GM19099 (cell line): Measurements from ENCODE around the gene GALNT18.

Experiments used
- POLR2A ChIP-seq: IDR thresholded peaks from 3 replicates; pipeline ENCODE4 v1.6.1; 2011; ENCODE audit warnings: low read depth; ENCODE audit not compliant: insufficient read length; ENCODE audit errors: extremely low read depth

GALNT18 gene

GRCh38 chr11:11289669-11290068 lies 332.1 kb downstream of the GALNT18 start:
- TF ChIP-seq POLR2A, result no peak

DNA sequence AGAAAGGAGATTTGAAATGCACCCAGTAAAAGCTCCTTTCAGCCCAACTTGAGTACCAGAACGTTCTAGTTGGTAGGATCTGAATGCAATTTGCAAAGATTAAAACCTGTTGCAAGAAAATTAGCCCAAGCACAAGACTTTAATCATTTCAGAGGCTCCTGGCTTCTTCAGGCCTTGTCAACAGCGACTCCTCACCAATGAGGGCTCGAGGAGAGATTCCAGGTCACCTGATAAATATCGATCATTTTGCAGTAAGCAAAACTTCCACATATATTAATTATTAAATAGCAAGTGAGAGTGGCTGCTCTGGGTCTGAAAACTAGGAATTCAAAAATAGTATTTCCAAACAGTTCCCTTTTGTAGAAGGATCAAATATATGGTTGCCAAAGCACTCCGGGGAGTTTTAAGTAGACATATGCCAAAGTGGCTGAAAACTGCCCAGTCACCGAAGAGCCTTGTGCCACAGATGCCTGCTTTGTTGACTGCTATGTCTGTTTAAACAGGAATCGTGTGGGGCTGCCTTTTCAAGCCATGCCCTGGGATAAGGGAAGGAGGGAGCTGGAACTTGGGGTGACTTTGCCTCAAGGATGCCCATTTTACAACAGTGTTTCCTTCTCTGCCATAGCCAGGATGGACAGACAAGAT lies 332.7 kb downstream of the GALNT18 start:
- TF ChIP-seq POLR2A, result no peak

- no peak for TF ChIP-seq POLR2A
Observed at GRCh38 chr11:11284481-11284880, 337.3 kb downstream of the GALNT18 start.

GRCh38 chr11:11281626-11282025 lies 340.2 kb downstream of the GALNT18 start:
- no peak for TF ChIP-seq POLR2A

GRCh38 chr11:11280826-11281225 lies 341.0 kb downstream of the GALNT18 start:
- no peak for TF ChIP-seq POLR2A

GRCh38 chr11:11279956-11280689 lies 341.7 kb downstream of the GALNT18 start:
- TF ChIP-seq POLR2A, result no peak

DNA sequence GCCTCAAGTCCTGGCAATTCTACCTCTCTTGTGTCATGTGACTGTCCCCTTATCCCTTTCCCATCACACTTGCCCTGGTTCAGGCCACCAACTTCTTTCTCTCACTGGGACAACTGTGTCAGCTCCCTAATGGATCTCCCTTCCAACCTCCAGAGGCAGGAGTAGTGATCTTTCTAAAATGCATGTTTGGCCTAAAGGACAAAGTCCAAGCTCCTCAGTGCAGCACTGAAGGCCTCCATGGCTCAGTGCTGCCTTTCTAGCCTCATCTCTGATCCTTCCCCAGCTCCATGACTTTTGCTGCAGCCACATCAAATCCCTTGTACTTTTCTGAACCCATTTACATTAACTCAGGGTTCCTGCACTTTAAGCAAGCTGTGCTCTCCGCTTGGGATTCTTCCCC lies 349.6 kb downstream of the GALNT18 start:
- no peak for TF ChIP-seq POLR2A

DNA sequence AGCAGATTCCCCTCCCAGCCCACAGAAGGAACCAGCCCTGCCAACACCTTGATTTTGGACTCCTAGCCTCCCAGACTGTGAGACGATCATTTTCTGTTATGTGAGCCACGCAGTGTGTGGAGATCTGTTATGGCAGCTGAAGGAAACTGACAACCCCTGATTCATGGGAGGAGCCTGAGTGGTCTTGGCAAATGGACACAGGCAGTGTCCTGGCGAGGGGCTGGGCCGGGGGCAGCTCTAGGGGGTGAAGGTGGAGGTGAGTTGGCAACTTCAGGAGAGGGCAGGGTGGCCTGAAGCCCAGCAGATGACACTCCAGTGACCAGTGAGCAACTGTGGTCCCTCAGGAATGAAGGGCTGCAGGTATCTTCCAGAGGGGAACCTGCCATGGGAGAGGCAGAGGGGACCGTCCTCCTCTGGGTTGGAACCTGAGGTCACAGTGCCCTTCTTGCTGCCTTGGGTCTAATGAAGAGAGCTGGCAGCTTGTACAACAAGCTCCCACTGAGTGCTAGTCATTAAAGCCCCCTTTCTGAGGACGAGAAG lies 351.5 kb downstream of the GALNT18 start:
- TF ChIP-seq POLR2A, result no peak

- no peak for TF ChIP-seq POLR2A
Observed at GRCh38 chr11:11268706-11269105, 353.1 kb downstream of the GALNT18 start.

- TF ChIP-seq POLR2A, result no peak
Observed at GRCh38 chr11:11268119-11268518, 353.7 kb downstream of the GALNT18 start.

GRCh38 chr11:11267312-11267711 lies 354.5 kb downstream of the GALNT18 start:
- no peak for TF ChIP-seq POLR2A

DNA sequence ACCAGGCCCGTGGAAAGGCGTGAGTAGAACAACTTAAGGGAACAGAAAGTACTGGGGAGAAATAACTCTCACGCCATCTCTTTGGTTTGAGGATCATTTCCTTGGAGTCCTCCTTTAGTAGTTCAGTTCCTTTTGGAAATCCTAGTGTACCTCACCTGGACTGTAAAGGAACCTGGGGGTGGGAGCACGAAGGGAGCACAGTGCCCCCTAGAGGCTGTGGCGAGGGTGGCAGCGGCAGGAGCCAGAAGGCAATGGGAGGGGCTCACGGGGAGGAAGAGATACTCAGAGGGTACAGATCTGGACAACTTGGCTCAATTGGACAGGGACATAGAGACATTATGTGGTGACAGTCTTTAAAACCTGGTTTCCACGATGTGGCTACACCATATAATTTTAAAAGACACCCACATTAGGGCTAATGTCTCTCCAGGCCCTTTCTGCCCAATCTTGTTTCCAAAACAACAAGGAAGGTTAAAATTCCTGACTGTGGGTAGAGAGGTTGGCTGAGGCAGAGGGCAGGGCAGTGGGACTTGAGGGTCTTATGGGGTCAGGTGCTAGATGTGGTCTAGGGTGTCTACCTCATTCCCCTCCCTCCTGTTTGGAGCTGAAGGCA lies 355.7 kb downstream of the GALNT18 start:
- TF ChIP-seq POLR2A, result no peak

DNA sequence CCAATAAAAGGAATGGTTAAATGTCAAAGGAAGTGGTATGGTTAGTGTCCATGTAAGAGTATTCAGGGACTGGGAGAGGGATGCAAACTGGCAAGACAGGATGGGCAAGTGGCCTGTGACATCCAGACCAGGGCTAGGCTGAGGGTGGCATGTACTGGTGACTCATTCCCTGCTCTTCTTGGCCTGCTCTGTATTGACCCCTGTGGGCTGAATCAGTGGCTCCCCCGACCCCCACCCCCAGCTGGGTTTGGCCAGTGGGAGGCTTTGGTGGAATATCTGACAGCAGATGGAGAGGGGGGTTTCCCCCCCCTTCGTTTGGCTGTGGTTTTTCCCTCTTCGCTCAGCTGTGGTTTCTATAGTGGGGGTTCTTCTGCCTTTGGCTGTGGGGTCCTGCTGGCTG lies 356.5 kb downstream of the GALNT18 start:
- TF ChIP-seq POLR2A, result no peak

DNA sequence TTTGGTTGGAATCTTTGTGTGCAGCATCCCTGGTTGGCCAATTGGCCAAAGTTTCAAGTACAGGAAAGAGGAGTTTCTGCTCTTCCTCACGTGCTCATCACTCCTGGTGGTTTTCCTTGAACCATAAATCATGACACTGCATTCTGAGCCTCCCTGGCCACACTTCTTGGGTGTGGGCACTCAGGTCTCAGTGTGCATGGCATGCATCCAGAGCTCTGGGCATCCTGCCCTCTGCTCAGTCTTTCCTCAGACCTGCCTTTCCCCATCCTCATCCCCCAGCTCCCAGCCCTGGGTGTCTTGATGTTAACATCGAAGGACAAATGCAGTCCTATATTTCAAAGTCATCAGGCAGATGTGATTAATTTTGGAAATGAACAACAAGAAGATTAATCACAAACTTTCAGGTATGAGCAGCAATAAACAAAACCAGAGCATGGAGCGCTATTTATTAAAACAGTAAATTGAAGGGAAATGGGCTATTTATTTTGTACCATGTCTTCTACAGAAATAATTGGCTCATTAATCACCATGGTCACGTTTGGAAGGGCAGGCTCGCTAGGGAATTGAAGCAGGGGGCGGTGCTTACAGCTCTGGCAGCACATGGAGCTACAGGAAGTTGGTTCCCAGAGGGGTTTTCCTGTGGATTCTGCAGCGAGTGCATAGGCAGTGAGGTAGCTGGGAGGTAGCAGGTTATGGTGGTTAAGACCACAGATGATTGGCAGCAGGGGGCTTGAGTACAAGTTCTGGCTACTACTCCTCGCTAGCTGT lies 358.4 kb downstream of the GALNT18 start:
- no peak for TF ChIP-seq POLR2A
